Thoracic aorta (tissue), 2 donors: ENCODE measurements around the gene FSTL3. TPM values are rescaled to one million over a fixed set of nuclear protein-coding genes. Genes with fewer than 3 reads are reported as not detected.

ENCODE experiments used
- ATAC-seq: fragments of 150-250 bp; one replicate; pipeline ENCODE4 v1.8.0; 2017; ENCODE audit warnings: low read depth; ENCODE audit not compliant: insufficient number of reproducible peaks, low FRiP score
- DNase-seq: peaks from one replicate; pipeline ENCODE4 v3.0.0-alpha.2; 2020; ENCODE audit warnings: low spot score
- H3K27ac ChIP-seq, 2 donors: fragments of 200-600 bp; sonication (generic); 1 replicate in 1 of 2; 2 replicates in 1 of 2; pipeline ENCODE4 v1.5.1; 2016; ENCODE audit warnings: mild to moderate bottlenecking in 2 of 2, moderate library complexity in 2 of 2
- H3K27me3 ChIP-seq: fragments of 200-600 bp; sonication (generic); replicated peaks from 2 replicates; pipeline ENCODE4 v1.6.0; 2016; ENCODE audit warnings: mild to moderate bottlenecking; ENCODE audit not compliant: insufficient read depth
- H3K36me3 ChIP-seq: fragments of 200-600 bp; sonication (generic); one replicate; pipeline ENCODE4 v1.5.1; 2016
- H3K4me1 ChIP-seq, 2 donors: fragments of 200-600 bp; sonication (generic); 1 replicate in 1 of 2; 2 replicates in 1 of 2; pipeline versions ENCODE4 v1.5.1 to v1.6.0; 2016; ENCODE audit warnings: low read depth in 2 of 2, mild to moderate bottlenecking in 1 of 2; ENCODE audit not compliant: control insufficient read depth in 1 of 2
- H3K4me3 ChIP-seq: fragments of 200-600 bp; sonication (generic); 2 replicates; pipeline ENCODE4 v1.5.1; 2016; ENCODE audit warnings: mild to moderate bottlenecking
- H3K9me3 ChIP-seq: fragments of 200-600 bp; sonication (generic); 2 replicates; pipeline ENCODE4 v1.5.1; 2016
- total RNA-seq, 2 donors: library from RNA; depleted of rRNA; stranded (reverse); fragments of >200 nt; gene quantifications; one replicate each; pipeline versions ENCODE4 v1.1.0 to v1.2.3, GENCODE V29; 2016
- TF ChIP-seq, protein P1 (sequence below): fragments of 200-600 bp; sonication (generic); IDR thresholded peaks from one replicate; pipeline ENCODE4 v1.5.1; 2019; ENCODE audit warnings: antibody characterized with exemption

Gene FSTL3
- total RNA-seq, 2 donors from 2014 or later, result 361 to 595 TPM

DNA sequence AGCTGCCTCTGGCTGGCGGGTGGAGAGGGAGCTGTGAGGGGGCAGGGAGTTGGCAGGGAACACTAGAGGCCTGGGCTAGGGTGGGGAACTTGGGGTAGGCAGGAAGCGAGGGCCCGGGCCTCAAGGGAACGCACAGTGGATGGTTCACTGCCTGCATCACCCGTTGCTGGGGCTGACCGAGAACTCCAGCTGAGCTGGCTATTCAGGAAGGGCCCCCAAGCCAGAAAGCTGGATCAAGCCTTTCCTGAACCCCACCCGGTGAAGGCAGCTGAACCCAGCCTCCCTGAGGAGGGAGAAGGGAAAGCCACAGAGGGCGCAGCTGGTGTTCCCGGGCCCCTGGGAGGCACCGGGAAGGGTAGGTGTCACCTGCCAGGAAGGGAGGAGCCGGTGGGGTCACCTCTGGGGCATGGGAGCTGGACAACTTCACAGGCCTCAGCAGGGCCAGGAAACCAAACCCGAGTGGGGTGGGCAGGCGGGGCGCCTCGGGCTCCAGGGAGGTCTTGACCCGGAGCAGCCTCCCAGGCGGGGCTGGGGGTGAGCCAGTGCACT, 46.4 kb downstream of the FSTL3 start:
- Histone ChIP-seq H3K27me3 (no peaks in the 10 kb centered on the region), H3K36me3 (no peaks in the 10 kb centered on the region), H3K4me3 (no peak overlapping the region), H3K9me3 (no peaks in the 10 kb centered on the region), H3K4me1 (no peaks in the 10 kb centered on the region), H3K27ac (no peak overlapping the region)
- TF ChIP-seq, protein P1, sequence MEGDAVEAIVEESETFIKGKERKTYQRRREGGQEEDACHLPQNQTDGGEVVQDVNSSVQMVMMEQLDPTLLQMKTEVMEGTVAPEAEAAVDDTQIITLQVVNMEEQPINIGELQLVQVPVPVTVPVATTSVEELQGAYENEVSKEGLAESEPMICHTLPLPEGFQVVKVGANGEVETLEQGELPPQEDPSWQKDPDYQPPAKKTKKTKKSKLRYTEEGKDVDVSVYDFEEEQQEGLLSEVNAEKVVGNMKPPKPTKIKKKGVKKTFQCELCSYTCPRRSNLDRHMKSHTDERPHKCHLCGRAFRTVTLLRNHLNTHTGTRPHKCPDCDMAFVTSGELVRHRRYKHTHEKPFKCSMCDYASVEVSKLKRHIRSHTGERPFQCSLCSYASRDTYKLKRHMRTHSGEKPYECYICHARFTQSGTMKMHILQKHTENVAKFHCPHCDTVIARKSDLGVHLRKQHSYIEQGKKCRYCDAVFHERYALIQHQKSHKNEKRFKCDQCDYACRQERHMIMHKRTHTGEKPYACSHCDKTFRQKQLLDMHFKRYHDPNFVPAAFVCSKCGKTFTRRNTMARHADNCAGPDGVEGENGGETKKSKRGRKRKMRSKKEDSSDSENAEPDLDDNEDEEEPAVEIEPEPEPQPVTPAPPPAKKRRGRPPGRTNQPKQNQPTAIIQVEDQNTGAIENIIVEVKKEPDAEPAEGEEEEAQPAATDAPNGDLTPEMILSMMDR, result no peak
- ATAC-seq (no peak), DNase-seq (no peak)

DNA sequence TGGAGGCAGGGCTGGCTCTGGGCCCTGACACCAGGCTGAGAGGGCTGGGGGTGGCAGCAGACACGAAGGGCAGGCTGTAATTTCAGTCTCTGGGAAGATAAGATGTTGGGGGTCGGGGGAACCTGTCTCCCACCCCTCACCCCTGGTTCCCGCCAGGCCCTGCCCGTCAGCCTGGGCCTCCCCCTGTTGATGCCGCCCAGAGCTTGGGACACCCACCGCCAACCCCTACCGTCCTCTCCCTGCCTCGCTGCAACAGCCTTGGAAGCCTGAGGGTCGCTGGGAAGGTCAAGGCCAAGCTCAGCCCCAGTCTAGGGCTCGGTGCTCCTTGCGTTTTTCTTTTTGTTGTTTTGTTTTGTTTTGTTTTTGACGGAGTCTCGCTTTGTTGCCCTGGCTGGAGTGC, 47.1 kb downstream of the FSTL3 start:
- ATAC-seq (no peak), DNase-seq (no peak)
- Histone ChIP-seq H3K27ac (no peak overlapping the region), H3K27me3 (no peaks in the 10 kb centered on the region), H3K36me3 (no peaks in the 10 kb centered on the region), H3K9me3 (no peaks in the 10 kb centered on the region), H3K4me1 (no peaks in the 10 kb centered on the region), H3K4me3 (no peak overlapping the region)
- TF ChIP-seq, protein P1, result no peak

DNA sequence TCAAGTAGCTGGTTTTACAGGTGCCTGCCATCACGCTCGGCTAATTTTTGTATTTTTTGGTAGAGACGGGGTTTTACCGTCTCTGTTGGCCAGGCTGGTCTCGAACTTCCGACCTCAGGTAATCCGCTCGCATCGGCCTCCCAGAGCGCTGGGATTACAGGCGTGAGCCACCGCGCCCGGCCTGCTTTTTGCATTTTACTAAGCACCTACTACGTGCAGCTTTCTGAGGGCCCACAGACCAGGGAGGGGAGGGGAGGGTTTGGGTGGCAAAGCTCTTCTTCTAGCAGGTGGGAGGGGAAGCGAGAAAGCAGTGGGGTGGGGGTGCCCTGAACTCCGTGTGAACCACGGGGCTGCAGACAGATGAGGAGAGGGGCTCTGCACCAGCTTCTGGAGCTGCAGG, 47.5 kb downstream of the FSTL3 start:
- no peaks in the 10 kb centered on the region for H3K27me3 ChIP-seq
- H3K4me1 ChIP-seq, result no peaks in the 10 kb centered on the region
- no peak overlapping the region for H3K4me3 ChIP-seq
- TF ChIP-seq, protein P1, result no peak
- DNase-seq (no peak), ATAC-seq (no peak)
- no peaks in the 10 kb centered on the region for H3K36me3 ChIP-seq
- no peaks in the 10 kb centered on the region for H3K9me3 ChIP-seq
- no peak overlapping the region for H3K27ac ChIP-seq

DNA sequence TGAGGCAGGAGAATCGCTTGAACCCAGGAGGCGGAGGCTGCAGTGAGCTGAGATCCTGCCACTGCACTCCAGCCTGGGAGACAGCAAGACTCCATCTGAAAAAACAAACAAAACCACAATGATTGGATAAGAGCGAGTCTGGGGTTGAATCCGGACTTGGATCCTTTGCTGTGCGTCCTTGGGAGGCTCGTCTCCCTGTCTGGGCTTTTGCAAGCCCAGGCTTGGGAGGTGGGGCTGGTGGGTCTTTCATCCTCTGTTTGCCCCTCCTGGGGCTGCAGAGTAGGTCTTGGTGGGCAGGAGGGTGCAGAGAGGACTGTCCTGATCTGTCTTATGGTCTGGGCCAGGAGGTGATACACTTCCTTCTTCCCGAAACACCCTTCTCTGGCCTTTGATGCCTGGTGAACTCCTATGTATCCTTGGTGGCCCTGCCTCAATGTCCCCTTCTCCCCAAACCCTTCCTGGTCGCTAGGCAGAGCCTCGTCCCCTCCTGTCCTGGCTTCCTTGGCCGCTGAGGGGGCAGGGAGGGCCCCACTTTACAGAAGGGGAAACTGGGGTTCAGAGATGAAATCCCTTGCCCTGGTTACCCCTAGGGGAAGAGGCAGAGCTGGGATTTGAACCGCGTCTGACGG, 49.4 kb downstream of the FSTL3 start:
- Histone ChIP-seq H3K9me3 (no peaks in the 10 kb centered on the region), H3K36me3 (no peaks in the 10 kb centered on the region), H3K4me1 (no peaks in the 10 kb centered on the region), H3K4me3 (no peak overlapping the region), H3K27me3 (no peaks in the 10 kb centered on the region), H3K27ac (no peak overlapping the region)
- DNase-seq, result no peak
- TF ChIP-seq, protein P1, result no peak
- ATAC-seq, result no peak

DNA sequence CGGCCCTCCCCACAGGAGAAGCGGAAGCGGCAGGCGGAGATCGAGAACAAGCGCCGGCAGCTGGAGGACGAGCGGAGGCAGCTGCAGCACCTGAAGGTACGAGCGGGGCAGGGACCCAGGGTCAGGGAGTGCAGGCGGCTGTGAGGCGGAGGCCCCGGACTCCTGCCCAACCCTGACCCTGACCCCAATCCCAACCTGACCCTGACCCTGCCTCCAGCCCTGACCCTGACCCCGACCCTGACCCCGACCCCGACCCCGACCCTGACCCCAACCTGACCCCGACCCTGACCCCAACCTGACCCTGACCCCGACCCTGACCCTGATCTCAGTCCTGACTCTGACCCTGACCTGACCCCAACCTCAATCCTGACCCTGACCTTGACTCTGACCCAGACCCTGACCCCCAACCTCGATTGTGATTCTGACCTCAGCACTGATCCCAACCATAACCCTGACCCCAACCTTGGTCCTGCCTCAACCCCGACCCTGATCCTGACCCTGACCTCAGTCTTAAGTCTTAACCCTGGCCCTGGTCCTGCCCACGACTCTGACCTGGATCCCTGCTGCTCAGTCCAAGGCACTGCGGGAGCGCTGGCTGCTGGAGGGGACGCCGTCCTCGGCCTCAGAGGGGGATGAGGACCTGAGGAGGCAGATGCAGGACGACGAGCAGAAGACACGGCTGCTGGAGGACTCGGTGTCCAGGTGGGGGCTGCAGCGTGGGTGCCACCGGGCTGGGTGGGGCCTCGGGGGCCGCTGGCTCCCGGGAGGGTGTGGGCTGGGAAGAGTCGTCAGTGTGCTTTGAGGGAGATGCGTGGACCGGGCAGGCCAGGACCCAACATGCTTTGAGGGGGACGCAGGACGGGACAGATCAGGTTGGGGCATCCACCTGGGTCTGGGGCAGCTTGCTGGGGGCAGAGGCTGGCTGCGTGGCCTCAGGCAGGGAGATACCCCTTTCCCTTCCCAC, 51.1 kb downstream of the FSTL3 start:
- TF ChIP-seq, protein P1, result no peak
- ATAC-seq (no peak), DNase-seq (no peak)
- H3K9me3 ChIP-seq, result no peaks in the 10 kb centered on the region
- no peak overlapping the region for H3K27ac ChIP-seq
- no peaks in the 10 kb centered on the region for H3K27me3 ChIP-seq
- no peak overlapping the region for H3K4me3 ChIP-seq
- no peaks in the 10 kb centered on the region for H3K36me3 ChIP-seq
- H3K4me1 ChIP-seq, result no peaks in the 10 kb centered on the region
